Neural progenitor cell (in vitro differentiated cells): ENCODE results near the gene ZNF521. TPM values are rescaled to one million over a fixed set of nuclear protein-coding genes. Genes with fewer than 3 reads are reported as not detected.

Experiments
- DNase-seq: peaks from one replicate; pipeline ENCODE4 v3.0.0-alpha.2; 2016; ENCODE audit warnings: low spot score
- H2AFZ ChIP-seq: fragments of 200-600 bp; sonication (generic); replicated peaks from 2 replicates; pipeline ENCODE4 v1.6.1; 2016; ENCODE audit warnings: antibody characterized with exemption
- H3F3A ChIP-seq: fragments of 200-600 bp; sonication (generic); 2 replicates; pipeline ENCODE4 v1.6.1; 2016; ENCODE audit warnings: antibody characterized with exemption, low read depth
- H3K27ac ChIP-seq: fragments of 200-600 bp; sonication (generic); 2 replicates; pipeline ENCODE4 v1.5.1; 2016; ENCODE audit warnings: mild to moderate bottlenecking
- H3K27me3 ChIP-seq: fragments of 200-600 bp; sonication (generic); 2 replicates; pipeline ENCODE4 v1.6.1; 2016; ENCODE audit warnings: mild to moderate bottlenecking, moderate library complexity
- H3K36me3 ChIP-seq: fragments of 200-600 bp; sonication (generic); 2 replicates; pipeline ENCODE4 v1.5.1; 2016
- H3K4me1 ChIP-seq: fragments of 200-600 bp; sonication (generic); 2 replicates; pipeline ENCODE4 v1.6.1; 2016; ENCODE audit warnings: mixed run types
- H3K4me2 ChIP-seq: fragments of 200-600 bp; sonication (generic); 2 replicates; pipeline ENCODE4 v1.6.1; 2016
- H3K4me3 ChIP-seq: fragments of 200-600 bp; sonication (generic); 2 replicates; pipeline ENCODE4 v1.5.1; 2016
- H3K79me2 ChIP-seq: fragments of 200-600 bp; sonication (generic); 2 replicates; pipeline ENCODE4 v1.6.1; 2016; ENCODE audit warnings: low read depth
- H3K9ac ChIP-seq: fragments of 200-600 bp; sonication (generic); 2 replicates; pipeline ENCODE4 v1.6.1; 2016
- H3K9me3 ChIP-seq: fragments of 200-600 bp; sonication (generic); 2 replicates; pipeline ENCODE4 v1.5.1; 2016; ENCODE audit warnings: low read depth
- H4K20me1 ChIP-seq: fragments of 200-600 bp; sonication (generic); 2 replicates; pipeline ENCODE4 v1.6.1; 2016; ENCODE audit warnings: low read depth
- H3K27ac Mint-ChIP-seq: 3 replicates; pipeline ENCODE4 v1.8.0; 2021; ENCODE audit warnings: mixed read lengths
- H3K27me3 Mint-ChIP-seq: 2 replicates; pipeline ENCODE4 v1.8.0; 2022; ENCODE audit warnings: low read depth, mild to moderate bottlenecking, inconsistent platforms, moderate library complexity, mixed read lengths; ENCODE audit not compliant: insufficient read depth
- H3K36me3 Mint-ChIP-seq: 3 replicates; pipeline ENCODE4 v1.8.0; 2021; ENCODE audit warnings: mixed read lengths
- H3K4me1 Mint-ChIP-seq: 3 replicates; pipeline ENCODE4 v1.8.0; 2021; ENCODE audit warnings: mixed read lengths
- H3K4me3 Mint-ChIP-seq: 3 replicates; pipeline ENCODE4 v1.8.0; 2021; ENCODE audit warnings: mild to moderate bottlenecking, moderate library complexity, mixed read lengths
- H3K9me3 Mint-ChIP-seq: 3 replicates; pipeline ENCODE4 v1.8.0; 2020; ENCODE audit warnings: mixed read lengths
- EZH2 ChIP-seq: fragments of 200-600 bp; sonication (generic); IDR thresholded peaks from 2 replicates; pipeline ENCODE4 v1.6.1; 2017; ENCODE audit warnings: antibody characterized with exemption, mild to moderate bottlenecking, moderate library complexity
- EZH2phosphoT487 ChIP-seq: fragments of 200-600 bp; sonication (generic); IDR thresholded peaks from 2 replicates; pipeline ENCODE4 v1.6.1; 2017; ENCODE audit warnings: antibody characterized with exemption
- total RNA-seq: library from RNA; depleted of rRNA; stranded (reverse); fragments of >200 nt; gene quantifications from 2 replicates; pipeline ENCODE4 v1.2.3, GENCODE V29; 2015; ENCODE audit warnings: low replicate concordance
- TF ChIP-seq, protein P1 (sequence below): fragments of 200-600 bp; sonication (generic); IDR thresholded peaks from 2 replicates; pipeline ENCODE4 v1.5.1; 2017; ENCODE audit warnings: antibody characterized with exemption, mild to moderate bottlenecking

Gene ZNF521
- total RNA-seq, 1 donor from 2014 or later: 136 TPM

GRCh38 chr18:25279133-25279532, 72.8 kb downstream of the ZNF521 start:
- DNase-seq: no peak
- Histone ChIP-seq H3K27me3 (no peaks in the 10 kb centered on the region), H3K27ac (no peak overlapping the region), H3K36me3 (no peaks in the 10 kb centered on the region), H3K4me1 (peaks cover 53% of the 10 kb centered on the region), H3F3A (peaks cover 15% of the 10 kb centered on the region), H3K4me2 (no peak overlapping the region), H4K20me1 (peaks cover 100% of the 10 kb centered on the region), H3K4me3 (no peak overlapping the region), H3K9me3 (no peaks in the 10 kb centered on the region), H3K79me2 (peaks cover 100% of the 10 kb centered on the region), H2AFZ (no peak overlapping the region), H3K9ac (no peak overlapping the region)
- peaks cover 55% of the 10 kb centered on the region for H3K4me1 Mint-ChIP-seq
- H3K27ac Mint-ChIP-seq: no peak overlapping the region
- H3K27me3 Mint-ChIP-seq: no peaks in the 10 kb centered on the region
- H3K9me3 Mint-ChIP-seq: no peaks in the 10 kb centered on the region
- TF ChIP-seq EZH2 (no peak), EZH2phosphoT487 (no peak)
- TF ChIP-seq, protein P1, sequence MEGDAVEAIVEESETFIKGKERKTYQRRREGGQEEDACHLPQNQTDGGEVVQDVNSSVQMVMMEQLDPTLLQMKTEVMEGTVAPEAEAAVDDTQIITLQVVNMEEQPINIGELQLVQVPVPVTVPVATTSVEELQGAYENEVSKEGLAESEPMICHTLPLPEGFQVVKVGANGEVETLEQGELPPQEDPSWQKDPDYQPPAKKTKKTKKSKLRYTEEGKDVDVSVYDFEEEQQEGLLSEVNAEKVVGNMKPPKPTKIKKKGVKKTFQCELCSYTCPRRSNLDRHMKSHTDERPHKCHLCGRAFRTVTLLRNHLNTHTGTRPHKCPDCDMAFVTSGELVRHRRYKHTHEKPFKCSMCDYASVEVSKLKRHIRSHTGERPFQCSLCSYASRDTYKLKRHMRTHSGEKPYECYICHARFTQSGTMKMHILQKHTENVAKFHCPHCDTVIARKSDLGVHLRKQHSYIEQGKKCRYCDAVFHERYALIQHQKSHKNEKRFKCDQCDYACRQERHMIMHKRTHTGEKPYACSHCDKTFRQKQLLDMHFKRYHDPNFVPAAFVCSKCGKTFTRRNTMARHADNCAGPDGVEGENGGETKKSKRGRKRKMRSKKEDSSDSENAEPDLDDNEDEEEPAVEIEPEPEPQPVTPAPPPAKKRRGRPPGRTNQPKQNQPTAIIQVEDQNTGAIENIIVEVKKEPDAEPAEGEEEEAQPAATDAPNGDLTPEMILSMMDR: no peak
- no peak overlapping the region for H3K4me3 Mint-ChIP-seq
- H3K36me3 Mint-ChIP-seq: peaks cover 40% of the 10 kb centered on the region

DNA sequence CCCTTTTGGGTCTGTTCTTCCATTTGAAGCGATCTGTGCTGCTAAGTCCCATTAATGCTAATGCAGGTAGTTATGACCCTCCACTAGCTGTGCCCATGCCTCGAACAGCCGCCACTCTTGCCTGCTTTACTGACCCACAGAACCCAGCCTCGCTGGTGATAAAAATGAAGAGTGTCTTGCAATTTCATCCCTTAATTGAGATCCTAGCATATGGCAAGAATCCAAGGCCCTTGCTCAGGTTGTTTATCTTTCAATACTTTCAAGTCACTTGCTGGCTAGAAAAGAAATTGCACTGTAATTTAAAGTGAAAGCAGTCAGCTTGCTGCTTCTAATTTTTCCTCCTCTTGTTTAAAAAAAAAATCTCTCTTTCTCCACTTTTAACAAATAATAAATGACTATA, 73.6 kb downstream of the ZNF521 start:
- no peak overlapping the region for H3K4me3 Mint-ChIP-seq
- no peaks in the 10 kb centered on the region for H3K9me3 Mint-ChIP-seq
- Histone ChIP-seq H3K27me3 (no peaks in the 10 kb centered on the region), H3K27ac (no peak overlapping the region), H3K4me1 (peaks cover 46% of the 10 kb centered on the region), H3K36me3 (peaks cover 3% of the 10 kb centered on the region), H3K4me3 (no peak overlapping the region), H3K9ac (no peak overlapping the region), H2AFZ (no peak overlapping the region), H3K4me2 (no peak overlapping the region), H3F3A (peaks cover 7% of the 10 kb centered on the region), H4K20me1 (peaks cover 99% of the 10 kb centered on the region), H3K9me3 (no peaks in the 10 kb centered on the region), H3K79me2 (peaks cover 100% of the 10 kb centered on the region)
- H3K36me3 Mint-ChIP-seq: peaks cover 44% of the 10 kb centered on the region
- H3K4me1 Mint-ChIP-seq: peaks cover 55% of the 10 kb centered on the region
- peak overlapping the region; percentile 43 for H3K27ac Mint-ChIP-seq
- no peaks in the 10 kb centered on the region for H3K27me3 Mint-ChIP-seq
- no peak for TF ChIP-seq EZH2phosphoT487
- TF ChIP-seq, protein P1: no peak
- no peak for TF ChIP-seq EZH2
- DNase-seq: no peak

- H3F3A ChIP-seq: no peaks in the 10 kb centered on the region
- Mint-ChIP-seq H3K9me3 (peaks cover 24% of the 10 kb centered on the region), H3K4me3 (no peak overlapping the region), H3K27me3 (no peaks in the 10 kb centered on the region), H3K4me1 (peaks cover 44% of the 10 kb centered on the region), H3K27ac (peak overlapping the region; percentile 81), H3K36me3 (peaks cover 62% of the 10 kb centered on the region)
- no peak overlapping the region for H3K9ac ChIP-seq
- no peak for DNase-seq
- peaks cover 17% of the 10 kb centered on the region for H3K4me1 ChIP-seq
- TF ChIP-seq EZH2: no peak
- TF ChIP-seq, protein P1: no peak
- TF ChIP-seq EZH2phosphoT487: no peak
- no peak overlapping the region for H3K27ac ChIP-seq
- H3K4me2 ChIP-seq: no peak overlapping the region
- H3K27me3 ChIP-seq: no peaks in the 10 kb centered on the region
- peaks cover 88% of the 10 kb centered on the region for H4K20me1 ChIP-seq
- H3K79me2 ChIP-seq: peaks cover 100% of the 10 kb centered on the region
- no peak overlapping the region for H2AFZ ChIP-seq
- no peak overlapping the region for H3K4me3 ChIP-seq
- H3K9me3 ChIP-seq: no peaks in the 10 kb centered on the region
- peaks cover 6% of the 10 kb centered on the region for H3K36me3 ChIP-seq
These were observed 76.5 kb downstream of the ZNF521 start for GRCh38 chr18:25275412-25276001.
